Measurements from ENCODE around the gene SGPL1. TPM values are rescaled to one million over a fixed set of nuclear protein-coding genes. Genes with fewer than 3 reads are reported as not detected.

Gene SGPL1
- total RNA-seq, 1 experiment from 2014 or later, result 69.4 TPM

- Histone ChIP-seq H3K4me1 (ENCODE audit: control insufficient read depth in 1 of 2, insufficient read depth in 2 of 2, low read length in 2 of 2) (peaks cover 0 to 24% of the 10 kb centered on the region in 2 experiments; a peak in 2 of 4 replicates), H3K27me3 (ENCODE audit: insufficient read depth, low read length) (no peaks in the 10 kb centered on the region), H3K9me3 (ENCODE audit: control insufficient read depth in 1 of 2, insufficient read depth in 1 of 2, low read depth in 1 of 2, low read length in 2 of 2) (no peaks in the 10 kb centered on the region), H3K4me2 (ENCODE audit: low read length) (no peak overlapping the region), H3K4me3 (replicated peaks in 1 of 2; ENCODE audit: low read depth in 1 of 2, low read length in 2 of 2) (no peak overlapping the region), H3K9ac (ENCODE audit: low read length) (no peak overlapping the region), H3K9me2 (ENCODE audit: insufficient read depth) (no peaks in the 10 kb centered on the region), H3K79me2 (ENCODE audit: insufficient read depth, low read length) (no peaks in the 10 kb centered on the region), H3K36me3 (ENCODE audit: control insufficient read depth in 1 of 2, insufficient read depth in 2 of 2, low read length in 2 of 2) (no peaks in the 10 kb centered on the region), H2AFZ (ENCODE audit: low read depth, low read length, poor library complexity, severe bottlenecking) (no peak overlapping the region), H4K20me1 (ENCODE audit: insufficient read depth) (no peaks in the 10 kb centered on the region), H3K27ac (ENCODE audit: low read depth, low read length) (no peak overlapping the region)
- BruUV-seq (replicated peaks), result no TSS peak
- intact Hi-C loops (cut with micrococcal nuclease), result no loop called here
- POLR2A ChIA-PET, result no interaction called here
- CTCF ChIA-PET, result no interaction called here
- no peak for ATAC-seq
- no peak for TF ChIP-seq EZH2 (IDR thresholded peaks at IDR 0.05)
- TF ChIP-seq ZFX (IDR thresholded peaks at IDR 0.05), result no peak
- TF ChIP-seq FOSL1 (IDR thresholded peaks at IDR 0.05; ENCODE audit: low read depth), result no peak
- no peak for TF ChIP-seq ELF1 (IDR thresholded peaks at IDR 0.05; ENCODE audit: borderline replicate concordance, low read depth)
- no peak for TF ChIP-seq ZBTB33 (IDR thresholded peaks at IDR 0.05; ENCODE audit: extremely low read depth, insufficient replicate concordance, low read length)
- no peak for TF ChIP-seq JUND (IDR thresholded peaks at IDR 0.05)
- TF ChIP-seq SIN3A (IDR thresholded peaks at IDR 0.05; ENCODE audit: low read depth), result no peak
- no peak for TF ChIP-seq EZH2phosphoT487 (IDR thresholded peaks at IDR 0.05; ENCODE audit: borderline replicate concordance)
- TF ChIP-seq REST (IDR thresholded peaks at IDR 0.05; ENCODE audit: low read depth), result no peak
- TF ChIP-seq EGR1 (IDR thresholded peaks at IDR 0.05; ENCODE audit: low read depth), result no peak
- TF ChIP-seq ZNF274 (IDR thresholded peaks at IDR 0.05; ENCODE audit: low read depth, low read length), result no peak
- RAD21 ChIA-PET (ENCODE audit: low non-redundant PET in 1 of 2, low total read pairs in 2 of 2, uncharacterized antibody in 2 of 2, unreplicated experiment in 2 of 2), result no interaction called here
- no peak for DNase-seq (ENCODE audit: low read depth, low spot score)
Observed at GRCh38 chr10:70780370-70780760, 35.4 kb upstream of the SGPL1 start.

Data from HCT116 (cell line).